Tibial nerve (tissue), 4 donors: ENCODE results near the gene VSTM4. TPM values are rescaled to one million over a fixed set of nuclear protein-coding genes. Genes with fewer than 3 reads are reported as not detected.

Experiments
- DNase-seq, 2 donors: peaks; one replicate each; pipeline ENCODE4 v3.0.0-alpha.2; 2019; ENCODE audit warnings: low spot score in 2 of 2
- H3K27ac ChIP-seq, 4 donors: fragments of 200-600 bp; sonication (generic) in 3 of 4; one replicate each; pipeline ENCODE4 v1.5.1; 2017 to 2019; ENCODE audit warnings: mild to moderate bottlenecking in 1 of 4
- H3K27me3 ChIP-seq, 2 donors: fragments of 200-600 bp; sonication (generic) in 1 of 2; one replicate each; pipeline versions ENCODE4 v1.5.1 to v1.6.0; 2017 to 2019
- H3K36me3 ChIP-seq, 3 donors: fragments of 200-600 bp; sonication (generic); one replicate each; pipeline ENCODE4 v1.5.1; 2018 to 2019
- H3K4me1 ChIP-seq, 4 donors: fragments of 200-600 bp; sonication (generic) in 3 of 4; one replicate each; pipeline ENCODE4 v1.5.1; 2017 to 2019
- H3K4me3 ChIP-seq, 4 donors: fragments of 200-600 bp; sonication (generic) in 3 of 4; one replicate each; pipeline ENCODE4 v1.5.1; 2017 to 2019; ENCODE audit warnings: mild to moderate bottlenecking in 1 of 4, moderate library complexity in 1 of 4
- H3K9me3 ChIP-seq, 4 donors: fragments of 200-600 bp; sonication (generic) in 3 of 4; one replicate each; pipeline ENCODE4 v1.5.1; 2017 to 2019
- CTCF ChIP-seq, 5 experiments: fragments of 200-600 bp in 3 of 5; fragments of 450-650 bp in 2 of 5; sonication (generic) in 3 of 5; IDR thresholded peaks; one replicate each; pipeline ENCODE4 v1.5.1; 2016 to 2019; ENCODE audit warnings: antibody characterized with exemption in 5 of 5, mild to moderate bottlenecking in 3 of 5, moderate library complexity in 2 of 5
- EP300 ChIP-seq, 2 donors: sonication (generic); formaldehyde crosslinking; IDR thresholded peaks; one replicate each; pipeline ENCODE4 v1.6.1; 2017; ENCODE audit warnings: antibody characterized with exemption in 2 of 2, mild to moderate bottlenecking in 1 of 2
- POLR2A ChIP-seq, 2 donors: fragments of 450-650 bp; IDR thresholded peaks; one replicate each; pipeline ENCODE4 v1.6.1; 2017; ENCODE audit warnings: antibody characterized with exemption in 2 of 2, mild to moderate bottlenecking in 2 of 2, moderate library complexity in 2 of 2
- WGBS, 2 donors: methylation state at CpG; one replicate each; pipeline ENCODE4 v1.1.5; 2018; 5-methylcytosine and 5-hydroxymethylcytosine counted together
- total RNA-seq, 4 donors: library from RNA; depleted of rRNA; stranded (reverse); fragments of >200 nt; gene quantifications; one replicate each; pipeline ENCODE4 v1.1.0, GENCODE V29; 2016

Gene VSTM4
- total RNA-seq, 4 donors from 2014 or later = 9.8 to 18.2 (median 12.8) TPM

GRCh38 chr10:49099046-49099445, 16.3 kb downstream of the VSTM4 start:
- Histone ChIP-seq H3K9me3 (no peaks in the 10 kb centered on the region), H3K4me3 (no peak overlapping the region), H3K27me3 (no peaks in the 10 kb centered on the region), H3K27ac (no peak overlapping the region), H3K36me3 (no peaks in the 10 kb centered on the region), H3K4me1 (peaks cover 0 to 12% (median 2%) of the 10 kb centered on the region in 4 donors)
- DNase-seq = no peak
- 80 to 83% methylated on average over 8 of the region's 8 CpGs for WGBS, 2 donors
- TF ChIP-seq CTCF (IDR thresholded peaks at IDR 0.05) (no peak), POLR2A (IDR thresholded peaks at IDR 0.05) (no peak), EP300 (IDR thresholded peaks at IDR 0.05) (no peak)

DNA sequence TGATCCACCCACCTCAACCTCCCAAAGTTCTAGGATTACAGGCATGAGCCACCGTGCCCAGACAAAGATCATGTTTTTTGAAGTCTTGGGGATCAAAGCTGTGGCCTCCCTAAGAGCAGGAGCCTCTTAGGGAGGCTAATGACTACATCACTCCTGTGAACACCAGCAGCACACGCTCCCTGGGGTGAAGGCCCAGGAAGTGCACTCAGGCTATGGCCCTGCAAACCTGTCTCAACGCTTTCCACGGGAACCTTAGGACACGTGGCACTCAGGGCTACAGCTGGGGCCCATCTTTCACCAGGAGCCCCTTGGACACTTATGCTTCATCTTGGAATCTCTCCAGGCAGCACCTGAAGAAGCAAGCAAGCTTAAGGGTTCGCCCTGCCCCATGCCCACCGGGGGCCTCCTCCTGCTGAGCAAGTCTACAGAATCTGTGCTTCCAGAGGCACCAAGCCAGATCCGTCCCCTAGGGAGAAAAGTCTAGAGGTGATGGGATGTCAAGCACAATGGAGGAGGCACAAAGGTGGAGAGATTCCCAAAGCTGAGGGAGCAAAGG, 18.4 kb downstream of the VSTM4 start:
- H3K27ac ChIP-seq = no peak overlapping the region
- no peaks in the 10 kb centered on the region for H3K9me3 ChIP-seq
- peaks cover 0 to 12% (median 2%) of the 10 kb centered on the region in 4 donors for H3K4me1 ChIP-seq
- no peak for TF ChIP-seq POLR2A (IDR thresholded peaks at IDR 0.05)
- no peak for TF ChIP-seq EP300 (IDR thresholded peaks at IDR 0.05)
- no peak for TF ChIP-seq CTCF (IDR thresholded peaks at IDR 0.05)
- no peaks in the 10 kb centered on the region for H3K36me3 ChIP-seq
- 83 to 86% methylated on average over 8 of the region's 8 CpGs for WGBS, 2 donors
- no peaks in the 10 kb centered on the region for H3K27me3 ChIP-seq
- DNase-seq = no peak
- H3K4me3 ChIP-seq = no peak overlapping the region

- H3K4me3 ChIP-seq = no peak overlapping the region
- peaks cover 0 to 27% (median 6%) of the 10 kb centered on the region in 4 donors for H3K4me1 ChIP-seq
- 24 to 28% methylated on average over 4 of the region's 4 CpGs for WGBS, 2 donors
- H3K27ac ChIP-seq = no peak overlapping the region
- no peaks in the 10 kb centered on the region for H3K27me3 ChIP-seq
- H3K9me3 ChIP-seq = no peaks in the 10 kb centered on the region
- TF ChIP-seq POLR2A (IDR thresholded peaks at IDR 0.05) (no peak), EP300 (IDR thresholded peaks at IDR 0.05) (no peak), CTCF (IDR thresholded peaks at IDR 0.05) (no peak)
- no peak for DNase-seq
- no peaks in the 10 kb centered on the region for H3K36me3 ChIP-seq
Observed at GRCh38 chr10:49094646-49095045, 20.7 kb downstream of the VSTM4 start.

DNA sequence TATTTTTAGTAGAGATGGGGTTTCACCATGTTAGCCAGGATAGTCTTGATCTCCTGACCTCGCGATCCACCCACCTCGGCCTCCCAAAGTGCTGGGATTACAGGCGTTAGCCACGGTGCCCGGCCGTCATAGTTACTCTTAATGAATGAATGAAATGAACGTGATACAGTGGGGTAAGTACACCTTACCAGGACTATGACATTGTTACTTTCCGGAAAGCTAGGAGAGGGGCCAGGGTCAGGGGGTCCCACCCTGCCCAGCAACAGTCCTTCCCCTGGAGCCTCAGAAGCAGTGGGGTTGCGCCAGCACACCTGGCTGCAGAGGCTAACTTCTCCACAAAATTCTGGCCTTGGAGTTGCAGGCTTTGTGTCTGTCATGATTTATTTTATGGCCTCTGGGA, 21.4 kb downstream of the VSTM4 start:
- Histone ChIP-seq H3K4me3 (no peak overlapping the region), H3K36me3 (no peaks in the 10 kb centered on the region), H3K27ac (no peak overlapping the region), H3K4me1 (peaks cover 0 to 31% (median 6%) of the 10 kb centered on the region in 4 donors), H3K9me3 (no peaks in the 10 kb centered on the region), H3K27me3 (no peaks in the 10 kb centered on the region)
- TF ChIP-seq POLR2A (IDR thresholded peaks at IDR 0.05) (no peak), EP300 (IDR thresholded peaks at IDR 0.05) (no peak), CTCF (IDR thresholded peaks at IDR 0.05) (no peak)
- WGBS, 2 donors = 92 to 96% methylated on average over 10 of the region's 10 CpGs
- DNase-seq = no peak

GRCh38 chr10:49092477-49092876, 22.8 kb downstream of the VSTM4 start:
- Histone ChIP-seq H3K27ac (no peak overlapping the region), H3K36me3 (no peaks in the 10 kb centered on the region), H3K4me3 (no peak overlapping the region), H3K27me3 (no peaks in the 10 kb centered on the region), H3K4me1 (peaks cover 0 to 31% (median 6%) of the 10 kb centered on the region in 4 donors), H3K9me3 (peaks cover 0 to 2% (median under 1%) of the 10 kb centered on the region in 4 donors)
- no peak for TF ChIP-seq CTCF (IDR thresholded peaks at IDR 0.05)
- TF ChIP-seq POLR2A (IDR thresholded peaks at IDR 0.05) = no peak
- no peak for TF ChIP-seq EP300 (IDR thresholded peaks at IDR 0.05)
- no peak for DNase-seq
- WGBS, 2 donors = 92 to 95% methylated on average over 11 of the region's 11 CpGs
